HG03342 (cell line): ENCODE data around the gene CST11.
"Not testable (repeated sequence)": the region's sequence is repeated elsewhere in the genome, so short reads cannot be mapped to it uniquely, and the experiment has no call there.

Experiments
- ATAC-seq: cut with Tn5 transposase; IDR thresholded peaks from one replicate; pipeline ENCODE4 v1.9.1; 2021; ENCODE audit warnings: mild to moderate bottlenecking, moderate library complexity; ENCODE audit not compliant: unreplicated experiment

CST11 gene, protein sequence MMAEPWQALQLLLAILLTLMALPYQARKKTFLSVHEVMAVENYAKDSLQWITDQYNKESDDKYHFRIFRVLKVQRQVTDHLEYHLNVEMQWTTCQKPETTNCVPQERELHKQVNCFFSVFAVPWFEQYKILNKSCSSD

DNA sequence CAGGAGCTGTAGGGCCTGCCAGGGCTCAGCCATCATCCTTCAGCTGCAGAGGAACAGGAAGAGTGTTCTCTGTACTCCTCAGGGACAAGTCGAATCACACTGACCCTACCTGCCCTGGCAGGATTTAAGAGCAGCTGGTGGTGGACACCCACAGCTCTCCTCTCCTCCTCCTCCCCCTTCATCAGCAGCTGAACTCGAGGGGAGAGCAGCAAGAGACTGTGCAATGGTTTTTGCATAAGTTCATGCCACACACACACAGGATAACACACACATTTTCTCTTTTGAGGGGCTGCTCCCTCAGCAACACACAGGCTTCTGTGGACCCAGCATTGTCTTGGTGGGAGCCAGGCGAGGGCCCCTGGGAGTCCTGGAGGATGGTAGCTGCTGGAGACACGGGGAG, at the start of gene CST11:
Gene CST11 (minus strand): TSS at position 101 of the 400 bp plus-strand sequence. CDS start 65 bp downstream, at position 36.
- no peak for ATAC-seq

- ATAC-seq = no peak
These were observed 49.2 kb upstream of the CST11 start for GRCh38 chr20:23501926-23502325.

DNA sequence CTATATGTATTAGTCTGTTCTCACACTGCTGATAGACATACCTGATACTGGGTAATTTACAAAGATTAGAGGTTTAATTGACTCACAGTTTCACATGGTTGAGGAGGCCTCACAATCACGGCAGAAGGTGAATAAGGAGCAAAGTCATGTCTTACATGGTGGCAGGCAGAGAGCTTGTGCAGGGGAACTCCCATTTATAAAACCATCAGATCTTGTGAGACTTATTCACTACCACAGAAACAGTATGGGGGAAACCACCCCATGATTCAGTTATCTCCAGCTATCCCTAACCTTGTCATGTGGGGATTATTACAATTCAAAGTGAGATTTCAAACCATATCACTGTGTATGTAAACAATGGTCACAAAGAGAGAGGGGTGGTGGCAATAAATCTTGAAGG, 44.9 kb upstream of the CST11 start:
- ATAC-seq = no peak

- no peak for ATAC-seq
These were observed 40.6 kb upstream of the CST11 start for GRCh38 chr20:23493172-23493772.

GRCh38 chr20:23492292-23492691, 39.6 kb upstream of the CST11 start:
- ATAC-seq = no peak

GRCh38 chr20:23490817-23491216, 38.1 kb upstream of the CST11 start, which contains the start of gene CST8:
Gene CST8, plus strand, starts transcription at chr20:23491117. Its CDS starts 551 bp downstream, at chr20:23491668.
- no peak for ATAC-seq

GRCh38 chr20:23488996-23489395, 36.3 kb upstream of the CST11 start:
- ATAC-seq = no peak

- no peak for ATAC-seq
These were observed 35.8 kb upstream of the CST11 start for GRCh38 chr20:23488470-23488869.

- ATAC-seq = no peak
These were observed 31.4 kb upstream of the CST11 start for GRCh38 chr20:23484081-23484480.

- ATAC-seq = no peak
These were observed 29.5 kb upstream of the CST11 start for GRCh38 chr20:23482138-23482537.

DNA sequence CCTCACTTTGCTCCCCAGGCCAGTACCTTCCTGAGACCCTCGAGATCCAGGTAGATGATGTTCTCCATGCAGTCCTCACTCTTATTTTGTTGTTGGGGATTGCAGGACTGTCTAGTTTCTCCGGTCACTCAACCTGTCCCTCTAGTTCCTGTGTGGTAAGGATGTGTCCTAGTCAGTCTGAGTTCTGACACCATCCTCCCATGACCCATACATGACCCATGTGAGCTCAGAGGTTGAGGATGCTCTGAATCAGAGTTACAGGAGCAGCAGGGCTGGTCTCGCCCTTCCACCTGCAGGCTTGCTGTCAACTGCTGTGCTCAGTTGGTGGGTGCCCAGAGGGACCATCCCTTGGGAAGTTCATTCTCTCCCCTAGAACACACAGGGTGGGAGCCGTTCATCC, 26.4 kb upstream of the CST11 start:
- no peak for ATAC-seq

DNA sequence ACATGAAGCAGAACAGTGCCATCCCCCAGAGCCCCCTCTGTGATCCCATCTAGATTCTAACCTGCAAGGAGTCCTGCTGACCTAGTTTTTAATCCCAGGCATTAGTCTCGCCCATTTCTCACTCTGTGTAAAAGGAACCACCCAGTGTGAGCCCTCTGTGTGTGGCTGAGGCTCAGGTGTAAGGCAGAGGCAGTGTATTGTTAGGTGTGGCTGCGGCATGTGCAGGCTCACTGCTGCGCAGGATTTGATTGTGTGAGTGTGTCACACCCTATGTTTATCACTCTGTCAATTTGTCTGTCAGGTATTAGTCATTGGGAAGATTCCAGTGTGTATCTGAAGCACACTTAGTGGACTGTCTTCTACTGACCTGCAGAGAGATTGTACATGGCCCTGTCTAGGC, 24.5 kb upstream of the CST11 start:
- no peak for ATAC-seq

- no peak for ATAC-seq
These were observed 23.5 kb upstream of the CST11 start for GRCh38 chr20:23476015-23476754.

DNA sequence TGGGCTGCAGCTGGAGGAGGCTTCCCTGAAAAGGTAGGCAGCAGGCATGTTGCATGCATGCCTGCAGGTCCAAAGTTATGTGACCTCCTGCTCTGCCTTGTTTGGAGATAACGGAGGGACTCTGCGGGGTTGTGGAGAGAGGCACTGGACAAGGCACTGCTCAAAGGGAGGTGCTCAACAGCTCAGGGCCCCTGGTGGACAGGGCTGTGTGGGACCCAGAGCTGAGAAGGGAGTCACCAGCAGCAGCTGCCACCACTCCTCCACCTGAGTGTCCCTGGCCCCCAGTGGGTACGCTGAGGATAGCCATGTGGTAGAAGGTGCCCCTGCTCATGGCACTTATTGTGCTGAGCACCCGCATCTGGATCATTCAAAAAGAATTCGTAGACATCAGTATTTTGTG, 22.7 kb upstream of the CST11 start:
- no peak for ATAC-seq

GRCh38 chr20:23473293-23473692, 20.6 kb upstream of the CST11 start:
- not testable (repeated sequence) for ATAC-seq

DNA sequence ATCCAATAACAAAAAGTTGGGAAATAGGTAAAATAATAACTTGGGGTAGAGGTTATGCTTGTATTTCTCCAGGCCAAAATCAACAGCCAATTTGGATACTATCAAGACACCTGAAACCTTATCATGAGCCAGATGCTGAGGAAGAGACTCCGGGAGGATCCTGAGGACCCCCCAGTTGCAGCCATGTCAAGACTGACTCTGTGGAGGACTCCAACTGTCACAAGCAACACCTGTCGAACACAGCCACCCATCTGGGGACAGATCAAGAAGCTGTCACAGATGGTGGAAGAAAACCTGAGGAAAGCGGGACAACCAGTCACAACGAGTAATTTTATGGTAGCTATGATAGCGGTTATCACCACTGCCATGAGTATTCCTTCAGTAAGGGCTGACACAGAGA, 19.6 kb upstream of the CST11 start:
- not testable (repeated sequence) for ATAC-seq

- ATAC-seq = not testable (repeated sequence)
These were observed 14.3 kb upstream of the CST11 start for GRCh38 chr20:23466961-23467360.

- ATAC-seq = no peak
These were observed 8.5 kb upstream of the CST11 start for GRCh38 chr20:23461180-23461579.

DNA sequence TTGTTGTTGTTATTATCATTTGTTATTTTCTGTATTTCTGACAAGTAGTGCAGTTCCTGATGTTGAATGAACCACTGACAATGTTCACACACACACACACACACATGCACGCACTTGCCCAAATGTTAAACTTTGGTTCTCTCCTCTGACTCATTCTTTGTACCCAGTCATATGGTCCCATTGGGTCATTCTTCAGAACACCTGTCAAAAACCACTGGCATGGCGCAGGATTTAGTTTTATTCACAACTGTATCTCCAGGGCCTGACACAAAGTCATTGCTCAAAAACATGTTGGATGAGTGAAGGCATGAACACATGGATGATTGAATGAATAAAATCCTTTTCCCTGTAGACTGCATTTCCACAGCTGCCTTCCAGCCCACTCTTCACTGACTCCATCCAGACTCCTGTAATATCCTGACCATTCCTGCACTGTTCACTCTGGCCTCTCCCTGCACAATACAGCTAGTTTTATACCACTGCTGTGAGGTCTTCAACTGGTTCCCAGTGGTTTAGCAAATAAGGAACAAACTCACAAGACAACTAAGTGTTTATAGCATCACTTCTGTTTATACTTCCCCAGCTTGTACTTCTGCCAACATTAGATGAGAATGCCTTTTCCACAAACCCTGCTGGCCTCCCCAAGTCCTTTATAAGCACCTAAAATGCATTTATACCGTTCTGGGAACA, 6.9 kb upstream of the CST11 start:
- no peak for ATAC-seq

DNA sequence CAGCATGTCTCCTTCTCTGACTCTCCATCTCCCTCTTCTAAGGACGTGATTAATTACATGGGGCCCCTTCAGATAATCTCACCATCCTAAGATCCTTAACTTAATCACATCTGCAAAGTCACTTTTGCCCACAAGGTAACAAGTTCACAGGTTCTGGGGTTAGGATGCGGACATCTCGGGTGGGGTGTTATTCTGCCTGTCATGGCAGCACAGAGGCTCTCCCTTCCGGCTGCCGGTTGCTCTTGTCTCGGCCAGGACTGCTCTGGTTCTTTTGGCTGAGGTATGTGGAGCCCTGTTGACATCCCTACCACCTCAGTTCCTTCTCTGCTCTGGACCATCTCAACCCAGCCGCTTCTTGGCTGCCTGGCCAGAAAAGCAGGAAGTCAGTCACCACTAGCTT, 4.2 kb upstream of the CST11 start:
- no peak for ATAC-seq

GRCh38 chr20:23456409-23456808, 3.7 kb upstream of the CST11 start:
- no peak for ATAC-seq

GRCh38 chr20:23455639-23456038, 3.0 kb upstream of the CST11 start:
- ATAC-seq = no peak
